Stimulated activated CD8-positive, alpha-beta memory T cell treated with anti-CD3 and anti-CD28 coated beads, Interleukin-7, amount 100 ng/mL, for 1 hour (primary cell): ENCODE measurements around the gene FGF5.

ENCODE experiments used
- DNase-seq, 2 donors: peaks; one replicate each; pipeline ENCODE4 v3.0.0-alpha.2; 2020; ENCODE audit warnings: low read depth in 2 of 2

FGF5 gene

GRCh38 chr4:80336582-80336981, 70.1 kb downstream of the FGF5 start:
- DNase-seq: no peak

GRCh38 chr4:80340036-80340435, 73.6 kb downstream of the FGF5 start:
- DNase-seq: no peak
